Erythroblast (primary cell): ENCODE data around the gene NDUFS6.

Experiments
- GATA1 ChIP-seq: IDR thresholded peaks from 2 replicates; pipeline ENCODE4 v1.6.1; 2011; ENCODE audit warnings: low read depth, mild to moderate bottlenecking, control low read depth, low read length, moderate library complexity
- POLR2A ChIP-seq: IDR thresholded peaks from 2 replicates; pipeline ENCODE4 v1.6.1; 2011; ENCODE audit warnings: mild to moderate bottlenecking, low read length

DNA sequence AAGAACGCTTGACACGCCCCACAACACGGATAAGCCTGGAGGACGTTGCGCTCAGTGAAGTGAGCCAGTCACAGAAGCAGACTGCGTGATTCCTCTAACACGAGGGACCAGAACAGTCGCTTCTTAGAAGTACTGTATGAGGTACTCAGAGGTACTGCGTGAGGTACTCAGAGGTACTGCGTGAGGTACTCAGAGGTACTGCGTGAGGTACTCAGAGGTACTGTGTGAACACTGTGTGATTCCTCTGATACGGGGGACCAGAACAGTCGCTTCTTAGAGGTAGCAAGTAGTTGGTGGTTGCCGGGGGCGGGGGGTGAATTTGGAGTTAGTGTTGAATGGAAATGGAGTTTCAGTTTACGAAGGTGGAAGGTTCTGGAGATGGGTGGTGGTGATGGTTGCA is 5.8 kb downstream of the NDUFS6 start:
- TF ChIP-seq POLR2A (no peak), GATA1 (no peak)
